H54 (cell line): ENCODE results near the gene DSCAM.

Source experiments
- DNase-seq: peaks from one replicate; pipeline ENCODE4 v3.0.0; 2011; ENCODE audit warnings: low spot score, mixed read lengths; ENCODE audit not compliant: insufficient read length
- FAIRE-seq: peaks from 3 replicates; lab custom pipeline; 2011; peaks lifted over from hg19 to GRCh38; lab: Jason Lieb, UNC
- POLR2A ChIP-seq: IDR thresholded peaks from 2 replicates; pipeline ENCODE4 v1.6.1; 2011; ENCODE audit warnings: low read depth, mild to moderate bottlenecking, low read length

Gene DSCAM

GRCh38 chr21:40623528-40623927 is 223.4 kb downstream of the DSCAM start:
- DNase-seq (no peak), FAIRE-seq (no peak)
- TF ChIP-seq POLR2A = no peak

GRCh38 chr21:40622531-40622930 is 224.4 kb downstream of the DSCAM start:
- no peak for DNase-seq
- TF ChIP-seq POLR2A = no peak
- no peak for FAIRE-seq

GRCh38 chr21:40620386-40621145 is 226.4 kb downstream of the DSCAM start:
- no peak for FAIRE-seq
- no peak for DNase-seq
- no peak for TF ChIP-seq POLR2A

GRCh38 chr21:40618191-40618973 is 228.6 kb downstream of the DSCAM start:
- no peak for FAIRE-seq
- DNase-seq = no peak
- TF ChIP-seq POLR2A = no peak

GRCh38 chr21:40616377-40616704 is 230.6 kb downstream of the DSCAM start:
- TF ChIP-seq POLR2A = no peak
- no peak for DNase-seq
- no peak for FAIRE-seq

GRCh38 chr21:40615505-40616376 is 231.2 kb downstream of the DSCAM start:
- no peak for TF ChIP-seq POLR2A
- no peak for FAIRE-seq
- DNase-seq = no peak

- TF ChIP-seq POLR2A = no peak
- DNase-seq (no peak), FAIRE-seq (no peak)
Observed at GRCh38 chr21:40613546-40614030, 233.4 kb downstream of the DSCAM start.

GRCh38 chr21:40610345-40610744 is 236.6 kb downstream of the DSCAM start:
- DNase-seq (no peak), FAIRE-seq (no peak)
- TF ChIP-seq POLR2A = no peak

- DNase-seq (no peak), FAIRE-seq (no peak)
- TF ChIP-seq POLR2A = no peak
Observed at GRCh38 chr21:40606341-40606740, 240.6 kb downstream of the DSCAM start.

GRCh38 chr21:40605094-40605493 is 241.9 kb downstream of the DSCAM start:
- TF ChIP-seq POLR2A = no peak
- FAIRE-seq (no peak), DNase-seq (no peak)

GRCh38 chr21:40603774-40604173 is 243.2 kb downstream of the DSCAM start:
- FAIRE-seq = no peak

GRCh38 chr21:40602080-40602479 is 244.9 kb downstream of the DSCAM start:
- FAIRE-seq (no peak), DNase-seq (no peak)
- TF ChIP-seq POLR2A = no peak

More at GRCh38 chr21:40603774-40604173, 243.2 kb downstream of the DSCAM start:
- no peak for TF ChIP-seq POLR2A
- no peak for DNase-seq

GRCh38 chr21:40595806-40596205 is 251.2 kb downstream of the DSCAM start:
- no peak for DNase-seq
- no peak for FAIRE-seq

More at GRCh38 chr21:40595806-40596205, 251.2 kb downstream of the DSCAM start:
- TF ChIP-seq POLR2A = no peak
